Hepatocyte (in vitro differentiated cells): ENCODE results near the gene PSMD11.

Source experiments
- EZH2 ChIP-seq: fragments of 200-600 bp; sonication (generic); IDR thresholded peaks from 2 replicates; pipeline ENCODE4 v1.6.1; 2016; ENCODE audit warnings: antibody characterized with exemption, mild to moderate bottlenecking, borderline replicate concordance
- TF ChIP-seq, protein P1 (sequence below): fragments of 200-600 bp; sonication (generic); IDR thresholded peaks from 2 replicates; pipeline ENCODE4 v1.5.1; 2016; ENCODE audit warnings: antibody characterized with exemption, mild to moderate bottlenecking; ENCODE audit not compliant: poor library complexity

DNA sequence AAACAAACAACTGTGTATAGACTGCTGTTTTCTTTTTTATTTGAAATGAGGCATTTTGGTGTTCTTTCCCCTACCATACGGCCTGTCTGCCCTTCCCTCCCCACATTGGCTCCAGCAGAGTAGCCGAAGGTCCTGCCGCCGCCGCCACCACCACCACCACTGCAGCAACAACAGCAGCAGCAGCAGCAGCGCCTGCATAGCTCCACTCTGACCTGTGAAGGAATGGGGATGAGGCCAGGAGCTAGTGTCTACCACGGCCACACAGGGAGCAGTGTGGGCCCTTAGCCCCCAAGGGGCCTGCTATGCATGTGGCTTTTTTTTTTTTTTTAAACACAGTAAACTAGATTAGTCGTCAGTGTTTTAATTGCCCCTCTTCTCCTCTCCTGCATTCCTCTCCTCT is 36.9 kb downstream of the PSMD11 start:
- TF ChIP-seq, protein P1, sequence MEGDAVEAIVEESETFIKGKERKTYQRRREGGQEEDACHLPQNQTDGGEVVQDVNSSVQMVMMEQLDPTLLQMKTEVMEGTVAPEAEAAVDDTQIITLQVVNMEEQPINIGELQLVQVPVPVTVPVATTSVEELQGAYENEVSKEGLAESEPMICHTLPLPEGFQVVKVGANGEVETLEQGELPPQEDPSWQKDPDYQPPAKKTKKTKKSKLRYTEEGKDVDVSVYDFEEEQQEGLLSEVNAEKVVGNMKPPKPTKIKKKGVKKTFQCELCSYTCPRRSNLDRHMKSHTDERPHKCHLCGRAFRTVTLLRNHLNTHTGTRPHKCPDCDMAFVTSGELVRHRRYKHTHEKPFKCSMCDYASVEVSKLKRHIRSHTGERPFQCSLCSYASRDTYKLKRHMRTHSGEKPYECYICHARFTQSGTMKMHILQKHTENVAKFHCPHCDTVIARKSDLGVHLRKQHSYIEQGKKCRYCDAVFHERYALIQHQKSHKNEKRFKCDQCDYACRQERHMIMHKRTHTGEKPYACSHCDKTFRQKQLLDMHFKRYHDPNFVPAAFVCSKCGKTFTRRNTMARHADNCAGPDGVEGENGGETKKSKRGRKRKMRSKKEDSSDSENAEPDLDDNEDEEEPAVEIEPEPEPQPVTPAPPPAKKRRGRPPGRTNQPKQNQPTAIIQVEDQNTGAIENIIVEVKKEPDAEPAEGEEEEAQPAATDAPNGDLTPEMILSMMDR, result no peak
- TF ChIP-seq EZH2, result no peak
